HCT116 (cell line): Measurements from ENCODE around the gene MRFAP1.

Experiments used
- CBX3 ChIP-seq: IDR thresholded peaks from 2 replicates; pipeline ENCODE4 v1.6.1; 2012; ENCODE audit warnings: low read depth
- EGR1 ChIP-seq: IDR thresholded peaks from 2 replicates; pipeline ENCODE4 v1.6.1; 2012; ENCODE audit warnings: low read depth
- EZH2 ChIP-seq: fragments of 200-600 bp; sonication (generic); IDR thresholded peaks from 2 replicates; pipeline ENCODE4 v1.6.1; 2017; ENCODE audit warnings: antibody characterized with exemption, mixed run types
- EZH2phosphoT487 ChIP-seq: fragments of 200-600 bp; IDR thresholded peaks from 2 replicates; pipeline ENCODE4 v1.6.1; 2018; ENCODE audit warnings: antibody characterized with exemption, borderline replicate concordance
- JUND ChIP-seq: IDR thresholded peaks from 2 replicates; pipeline ENCODE4 v1.6.1; 2012
- POLR2A ChIP-seq: IDR thresholded peaks from 2 replicates; pipeline ENCODE4 v1.7.0; 2011; ENCODE audit warnings: borderline replicate concordance; ENCODE audit not compliant: insufficient read depth, insufficient read length; ENCODE audit errors: extremely low read depth
- POLR2AphosphoS5 ChIP-seq: IDR thresholded peaks from 2 replicates; pipeline ENCODE4 v1.6.1; 2011; ENCODE audit warnings: mild to moderate bottlenecking, low read depth, low read length, moderate library complexity
- RAD21 ChIP-seq: IDR thresholded peaks from 2 replicates; pipeline ENCODE4 v1.6.1; 2012; ENCODE audit warnings: low read depth, mild to moderate bottlenecking
- SIN3A ChIP-seq: IDR thresholded peaks from 2 replicates; pipeline ENCODE4 v1.6.1; 2012; ENCODE audit warnings: low read depth
- TCF7L2 ChIP-seq: IDR thresholded peaks from 2 replicates; pipeline ENCODE4 v1.7.0; 2011; ENCODE audit warnings: borderline replicate concordance, inconsistent platforms; ENCODE audit not compliant: insufficient read depth, insufficient read length; ENCODE audit errors: extremely low read depth
- YY1 ChIP-seq: IDR thresholded peaks from 2 replicates; pipeline ENCODE4 v1.6.1; 2011; ENCODE audit warnings: low read length, low read depth, moderate library complexity, mild to moderate bottlenecking; ENCODE audit not compliant: insufficient replicate concordance; ENCODE audit errors: extremely low read depth
- ZNF274 ChIP-seq: fragments of 200-500 bp; sonication (Bioruptor generic); IDR thresholded peaks from 2 replicates; pipeline ENCODE4 v1.6.1; 2014; ENCODE audit warnings: mild to moderate bottlenecking, low read depth, low read length, inconsistent platforms
- TF ChIP-seq, protein P1 (sequence below), 3 experiments: fragments of 200-600 bp in 1 of 3; sonication (generic) in 1 of 3; IDR thresholded peaks in 2 of 3; conservative IDR thresholded peaks in 1 of 3; 2 replicates each; pipeline ENCODE4 v1.5.1; 2012 to 2017; ENCODE audit warnings: low read depth in 2 of 3, low read length in 2 of 3, antibody characterized with exemption in 1 of 3, borderline replicate concordance in 1 of 3, control low read depth in 1 of 3, mild to moderate bottlenecking in 1 of 3, mixed read lengths in 1 of 3, mixed run types in 1 of 3, moderate library complexity in 1 of 3; ENCODE audit not compliant: insufficient read depth in 1 of 3
- TF ChIP-seq, protein P2 (sequence below): IDR thresholded peaks from 2 replicates; pipeline ENCODE4 v1.6.1; 2012; ENCODE audit warnings: low read depth

DNA sequence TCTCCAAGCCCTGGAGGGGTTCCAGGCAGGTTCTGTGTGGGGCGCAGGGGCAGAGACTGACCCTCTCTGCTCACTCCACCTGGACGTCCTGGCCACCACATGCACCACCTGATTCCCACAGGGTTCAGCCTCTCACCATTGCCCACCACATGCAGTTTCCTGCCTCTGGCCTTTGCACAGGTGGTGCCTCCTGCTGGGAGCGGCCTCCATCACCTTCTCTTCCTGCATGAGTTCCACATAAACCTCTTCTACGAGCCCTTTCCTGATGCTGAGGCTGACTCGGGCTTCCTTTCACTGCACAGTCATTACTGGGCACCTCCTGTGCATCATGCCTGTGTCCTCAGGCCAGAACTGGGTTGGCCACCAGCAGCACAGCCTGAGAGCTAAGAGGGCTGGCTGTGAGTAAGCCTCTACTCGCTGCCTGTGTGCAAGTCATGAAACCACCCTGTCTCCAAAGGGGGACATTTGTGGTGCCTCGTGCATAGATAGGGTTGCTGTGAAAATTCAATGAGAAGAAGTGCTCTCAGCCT is 45.6 kb upstream of the MRFAP1 start:
- TF ChIP-seq, protein P1, sequence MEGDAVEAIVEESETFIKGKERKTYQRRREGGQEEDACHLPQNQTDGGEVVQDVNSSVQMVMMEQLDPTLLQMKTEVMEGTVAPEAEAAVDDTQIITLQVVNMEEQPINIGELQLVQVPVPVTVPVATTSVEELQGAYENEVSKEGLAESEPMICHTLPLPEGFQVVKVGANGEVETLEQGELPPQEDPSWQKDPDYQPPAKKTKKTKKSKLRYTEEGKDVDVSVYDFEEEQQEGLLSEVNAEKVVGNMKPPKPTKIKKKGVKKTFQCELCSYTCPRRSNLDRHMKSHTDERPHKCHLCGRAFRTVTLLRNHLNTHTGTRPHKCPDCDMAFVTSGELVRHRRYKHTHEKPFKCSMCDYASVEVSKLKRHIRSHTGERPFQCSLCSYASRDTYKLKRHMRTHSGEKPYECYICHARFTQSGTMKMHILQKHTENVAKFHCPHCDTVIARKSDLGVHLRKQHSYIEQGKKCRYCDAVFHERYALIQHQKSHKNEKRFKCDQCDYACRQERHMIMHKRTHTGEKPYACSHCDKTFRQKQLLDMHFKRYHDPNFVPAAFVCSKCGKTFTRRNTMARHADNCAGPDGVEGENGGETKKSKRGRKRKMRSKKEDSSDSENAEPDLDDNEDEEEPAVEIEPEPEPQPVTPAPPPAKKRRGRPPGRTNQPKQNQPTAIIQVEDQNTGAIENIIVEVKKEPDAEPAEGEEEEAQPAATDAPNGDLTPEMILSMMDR (IDR thresholded peaks at IDR 0.05 in 2 of 3, conservative IDR thresholded peaks at IDR 0.05 in 1 of 3; ENCODE audit: borderline replicate concordance in 1 of 3, insufficient read depth in 1 of 3, low read depth in 2 of 3, low read length in 2 of 3), result no peak
- TF ChIP-seq JUND (no peak), EZH2phosphoT487 (no peak), EZH2 (no peak), POLR2A (no peak), SIN3A (no peak), POLR2AphosphoS5 (no peak), RAD21 (no peak), ZNF274 (no peak), CBX3 (no peak), YY1 (no peak), TCF7L2 (no peak), EGR1 (no peak)
- TF ChIP-seq, protein P2, sequence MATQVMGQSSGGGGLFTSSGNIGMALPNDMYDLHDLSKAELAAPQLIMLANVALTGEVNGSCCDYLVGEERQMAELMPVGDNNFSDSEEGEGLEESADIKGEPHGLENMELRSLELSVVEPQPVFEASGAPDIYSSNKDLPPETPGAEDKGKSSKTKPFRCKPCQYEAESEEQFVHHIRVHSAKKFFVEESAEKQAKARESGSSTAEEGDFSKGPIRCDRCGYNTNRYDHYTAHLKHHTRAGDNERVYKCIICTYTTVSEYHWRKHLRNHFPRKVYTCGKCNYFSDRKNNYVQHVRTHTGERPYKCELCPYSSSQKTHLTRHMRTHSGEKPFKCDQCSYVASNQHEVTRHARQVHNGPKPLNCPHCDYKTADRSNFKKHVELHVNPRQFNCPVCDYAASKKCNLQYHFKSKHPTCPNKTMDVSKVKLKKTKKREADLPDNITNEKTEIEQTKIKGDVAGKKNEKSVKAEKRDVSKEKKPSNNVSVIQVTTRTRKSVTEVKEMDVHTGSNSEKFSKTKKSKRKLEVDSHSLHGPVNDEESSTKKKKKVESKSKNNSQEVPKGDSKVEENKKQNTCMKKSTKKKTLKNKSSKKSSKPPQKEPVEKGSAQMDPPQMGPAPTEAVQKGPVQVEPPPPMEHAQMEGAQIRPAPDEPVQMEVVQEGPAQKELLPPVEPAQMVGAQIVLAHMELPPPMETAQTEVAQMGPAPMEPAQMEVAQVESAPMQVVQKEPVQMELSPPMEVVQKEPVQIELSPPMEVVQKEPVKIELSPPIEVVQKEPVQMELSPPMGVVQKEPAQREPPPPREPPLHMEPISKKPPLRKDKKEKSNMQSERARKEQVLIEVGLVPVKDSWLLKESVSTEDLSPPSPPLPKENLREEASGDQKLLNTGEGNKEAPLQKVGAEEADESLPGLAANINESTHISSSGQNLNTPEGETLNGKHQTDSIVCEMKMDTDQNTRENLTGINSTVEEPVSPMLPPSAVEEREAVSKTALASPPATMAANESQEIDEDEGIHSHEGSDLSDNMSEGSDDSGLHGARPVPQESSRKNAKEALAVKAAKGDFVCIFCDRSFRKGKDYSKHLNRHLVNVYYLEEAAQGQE, result no peak
